Activated CD4-positive, alpha-beta memory T cell treated with anti-CD3 and anti-CD28 coated beads for 36 hours (primary cell): ENCODE results near the gene CCT8. TPM values are rescaled to one million over a fixed set of nuclear protein-coding genes. Genes with fewer than 3 reads are reported as not detected.
A peak's percentile ranks its signal among the peaks of the same experiment; 100 is the strongest.
"Not testable (repeated sequence)": the region's sequence is repeated elsewhere in the genome, so short reads cannot be mapped to it uniquely, and the experiment has no call there.

Experiments used
- CTCF ChIA-PET: fragments of 350-600 bp; sonication (Branson Sonifier 250); formaldehyde crosslinking; loops from one replicate; lab custom pipeline; 2021; ENCODE audit warnings: antibody characterized with exemption, inconsistent platforms; lab: Charles Lee
- POLR2A ChIA-PET: fragments of 350-600 bp; sonication (Branson Sonifier 250); formaldehyde crosslinking; loops from one replicate; lab custom pipeline; 2021; ENCODE audit warnings: antibody characterized with exemption; lab: Charles Lee
- DNase-seq: peaks from one replicate; pipeline ENCODE4 v3.0.0-alpha.2; 2020
- H3K27ac Mint-ChIP-seq: one replicate; pipeline ENCODE4 v1.8.0; 2021; ENCODE audit warnings: mixed read lengths
- H3K27me3 Mint-ChIP-seq: one replicate; pipeline ENCODE4 v1.8.0; 2021; ENCODE audit warnings: mixed read lengths
- H3K36me3 Mint-ChIP-seq: one replicate; pipeline ENCODE4 v1.8.0; 2021; ENCODE audit warnings: mixed read lengths
- H3K4me1 Mint-ChIP-seq: one replicate; pipeline ENCODE4 v1.8.0; 2021; ENCODE audit warnings: low read depth, mixed read lengths
- H3K4me3 Mint-ChIP-seq: one replicate; pipeline ENCODE4 v1.8.0; 2021; ENCODE audit warnings: mild to moderate bottlenecking, mixed read lengths
- H3K9me3 Mint-ChIP-seq: one replicate; pipeline ENCODE4 v1.8.0; 2021; ENCODE audit warnings: mixed read lengths
- intact Hi-C: fragments of 100-400 bp; cut with micrococcal nuclease; formaldehyde crosslinking; loops from one replicate; pipeline ENCODE4 v1.15.1; 2023
- total RNA-seq, 2 experiments: library from RNA; stranded (reverse); gene quantifications; one replicate each; pipeline ENCODE4 v1.2.3, GENCODE V29; 2021

Gene CCT8
- total RNA-seq, 2 experiments from 2014 or later: 431 to 435 TPM

DNA sequence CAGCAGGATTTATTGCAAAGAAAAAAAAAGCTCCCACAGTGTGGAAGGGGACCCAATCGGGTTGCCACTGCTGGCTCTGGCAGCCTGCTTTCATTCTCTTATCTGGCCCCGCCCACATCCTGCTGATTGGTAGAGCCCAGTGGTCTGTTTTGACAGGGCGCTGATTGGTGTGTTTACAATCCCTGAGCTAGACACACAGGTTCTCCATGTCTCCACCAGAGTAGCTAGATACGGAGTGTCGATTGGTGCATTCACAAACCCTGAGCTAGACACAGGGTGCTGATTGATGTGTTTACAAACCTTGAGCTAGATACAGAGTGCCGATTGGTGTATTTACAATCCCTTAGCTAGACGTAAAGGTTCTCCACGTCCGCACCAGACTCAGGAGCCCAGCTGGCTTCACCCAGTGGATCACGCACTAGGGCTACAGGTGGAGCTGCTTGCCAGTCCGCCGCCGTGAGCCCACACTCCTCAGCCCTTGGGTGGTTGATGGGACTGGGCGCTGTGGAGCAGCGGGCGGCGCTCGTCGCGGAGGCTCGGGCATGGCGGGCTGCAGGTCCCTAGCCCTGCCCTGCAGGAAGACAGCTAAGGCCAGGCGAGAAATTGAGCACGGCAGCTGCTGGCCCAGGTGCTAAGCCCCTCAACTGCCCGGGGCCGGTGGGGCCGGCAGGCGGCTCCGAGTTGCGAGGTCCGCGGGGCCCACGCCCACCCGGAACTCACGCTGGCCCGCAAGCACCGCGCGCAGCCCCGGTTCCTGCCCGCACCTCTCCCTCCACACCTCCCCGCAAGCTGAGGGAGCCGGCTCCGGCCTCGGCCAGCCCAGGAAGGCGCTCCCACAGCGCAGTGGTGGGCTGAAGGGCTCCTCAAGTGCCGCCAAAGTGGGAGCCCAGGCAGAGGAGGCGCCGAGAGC lies 3.5 kb upstream of the CCT8 start:
- peaks cover 13% of the 10 kb centered on the region for H3K36me3 Mint-ChIP-seq
- not testable (repeated sequence) for H3K9me3 Mint-ChIP-seq, H3K27me3 Mint-ChIP-seq
- peak overlapping the region; percentile 84 for H3K4me3 Mint-ChIP-seq
- peaks cover 63% of the 10 kb centered on the region for H3K4me1 Mint-ChIP-seq
- peak overlapping the region; percentile 92 for H3K27ac Mint-ChIP-seq
- ChIA-PET POLR2A (interaction anchor here (0.5 to 4.5 kb wide), 9 partner anchors 9 to 294 kb away, joined by 3 to 26 read pairs (median 3); partner anchors contain the start of genes BACH1 and USP16), CTCF (interaction anchor here (1.0 to 2.0 kb wide), 3 partner anchors 16 to 295 kb away, joined by 5 to 9 read pairs (median 6); no protein-coding TSS in a partner anchor)
- DNase-seq: peak; percentile 90
- intact Hi-C loops: loop anchor here (2.0 to 5.0 kb wide), 5 partner anchors 14 to 360 kb away; no protein-coding TSS in a partner anchor

DNA sequence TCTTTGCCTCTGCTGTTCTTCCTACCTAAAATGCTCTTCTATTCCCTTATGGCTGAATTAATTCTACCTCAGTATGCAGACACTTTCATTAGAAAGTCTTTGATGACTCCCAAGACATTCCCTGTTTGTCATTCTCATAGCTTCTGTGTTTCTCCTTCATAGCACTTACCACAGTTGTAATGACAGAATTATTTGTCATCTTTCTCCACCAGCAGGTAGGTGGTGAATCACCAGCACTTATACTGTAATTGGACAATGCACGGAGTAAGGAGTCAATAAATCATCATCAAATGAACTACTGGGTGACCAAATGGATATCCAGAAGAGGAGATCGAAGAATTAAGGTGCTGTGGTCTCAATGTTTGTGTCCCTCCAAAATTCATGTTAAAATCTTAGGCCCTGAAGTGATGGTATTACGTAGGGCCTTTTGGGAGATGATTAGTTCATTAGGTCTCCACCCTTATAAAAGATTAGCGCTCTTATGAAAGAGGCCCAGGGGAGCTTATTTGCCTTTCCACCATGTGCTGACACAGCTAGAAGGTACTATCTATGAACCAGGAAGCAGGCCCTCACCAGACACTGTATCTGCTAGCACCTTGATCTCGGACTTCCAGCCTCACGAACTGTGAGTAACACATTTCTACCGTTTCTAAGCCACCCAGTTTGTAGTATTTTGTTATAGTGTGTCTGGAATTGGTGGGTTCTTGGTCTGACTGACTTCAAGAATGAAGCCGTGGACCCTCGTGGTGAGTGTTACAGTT lies 2.4 kb upstream of the CCT8 start:
- ChIA-PET POLR2A (interaction anchor here (1.2 to 4.5 kb wide), 2 partner anchors 52 to 224 kb away, joined by 5 to 26 read pairs; partner anchors contain the start of genes BACH1 and USP16), CTCF (interaction anchor here (1.9 to 2.5 kb wide), 3 partner anchors 272 to 296 kb away, joined by 6 to 11 read pairs (median 9); no protein-coding TSS in a partner anchor)
- Mint-ChIP-seq H3K27me3 (no peaks in the 10 kb centered on the region), H3K36me3 (peaks cover 18% of the 10 kb centered on the region), H3K4me1 (peaks cover 62% of the 10 kb centered on the region), H3K4me3 (peak overlapping the region; percentile 84), H3K9me3 (no peaks in the 10 kb centered on the region), H3K27ac (peak overlapping the region; percentile 92)
- DNase-seq: no peak
- intact Hi-C loops: loop anchor here (2.0 to 5.0 kb wide), 5 partner anchors 15 to 361 kb away; no protein-coding TSS in a partner anchor

DNA sequence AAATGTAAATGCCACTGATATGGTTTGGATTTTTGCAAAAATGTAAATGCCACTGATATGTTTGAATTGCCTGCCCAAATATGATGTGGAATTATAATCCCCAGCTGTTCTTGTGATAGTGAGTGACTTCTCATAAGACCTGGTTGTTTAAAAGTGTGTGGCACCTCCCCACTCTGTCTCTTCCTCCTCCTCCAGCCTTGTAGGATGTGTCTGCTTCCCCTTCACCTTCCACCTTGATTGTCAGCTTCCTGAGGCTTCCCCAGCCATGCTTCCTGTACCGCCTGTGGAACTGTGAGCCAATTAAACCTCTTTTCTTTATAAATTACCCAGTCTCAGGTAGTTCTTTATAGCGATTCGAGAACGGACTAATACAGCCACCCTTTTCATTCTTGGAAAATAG lies 1.3 kb upstream of the CCT8 start:
- no peaks in the 10 kb centered on the region for H3K27me3 Mint-ChIP-seq
- H3K36me3 Mint-ChIP-seq: peaks cover 18% of the 10 kb centered on the region
- H3K4me1 Mint-ChIP-seq: peaks cover 59% of the 10 kb centered on the region
- no peak for DNase-seq
- intact Hi-C loops: loop anchor here (5.0 kb wide), 5 partner anchors 242 to 363 kb away; no protein-coding TSS in a partner anchor
- H3K4me3 Mint-ChIP-seq: peak overlapping the region; percentile 2
- no peak overlapping the region for H3K27ac Mint-ChIP-seq
- CTCF ChIA-PET: interaction anchor here (1.1 to 2.5 kb wide), 5 partner anchors 50 to 297 kb away, joined by 3 to 11 read pairs (median 5); partner anchors contain the start of genes BACH1, LTN1 and USP16
- POLR2A ChIA-PET: no interaction called here
- no peaks in the 10 kb centered on the region for H3K9me3 Mint-ChIP-seq

DNA sequence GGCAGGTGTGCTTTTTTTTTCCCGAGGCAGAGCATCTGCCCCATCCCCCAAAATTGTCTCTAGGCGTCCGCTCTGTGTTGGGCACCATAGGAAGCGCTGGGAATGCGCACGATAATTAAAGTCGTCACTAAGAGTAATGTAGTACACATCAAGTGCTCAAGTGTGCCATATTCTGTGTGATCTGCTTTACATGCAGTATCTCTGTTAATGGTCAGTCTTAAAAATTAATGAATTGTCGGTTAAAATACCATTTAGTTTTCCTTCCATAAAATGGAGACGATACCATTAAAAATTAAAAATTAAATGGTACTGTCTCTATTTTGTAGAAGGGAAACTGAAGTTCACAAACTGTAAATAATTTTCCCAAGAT lies 544 bp upstream of the CCT8 start:
- CTCF ChIA-PET: interaction anchor here (1.1 to 2.5 kb wide), 7 partner anchors 14 to 298 kb away, joined by 3 to 11 read pairs (median 5); partner anchors contain the start of genes BACH1, LTN1 and USP16
- H3K27ac Mint-ChIP-seq: peak overlapping the region; percentile 97
- no peaks in the 10 kb centered on the region for H3K9me3 Mint-ChIP-seq
- DNase-seq: no peak
- intact Hi-C loops: loop anchor here (5.0 kb wide), 1 partner anchor 242 kb away; no protein-coding TSS in a partner anchor
- no peaks in the 10 kb centered on the region for H3K27me3 Mint-ChIP-seq
- peaks cover 19% of the 10 kb centered on the region for H3K36me3 Mint-ChIP-seq
- POLR2A ChIA-PET: interaction anchor here (0.6 to 1.6 kb wide), 12 partner anchors 8 to 297 kb away, joined by 3 to 20 read pairs (median 3); partner anchors contain the start of genes LTN1, RWDD2B and USP16
- H3K4me1 Mint-ChIP-seq: peaks cover 54% of the 10 kb centered on the region
- peak overlapping the region; percentile 96 for H3K4me3 Mint-ChIP-seq

DNA sequence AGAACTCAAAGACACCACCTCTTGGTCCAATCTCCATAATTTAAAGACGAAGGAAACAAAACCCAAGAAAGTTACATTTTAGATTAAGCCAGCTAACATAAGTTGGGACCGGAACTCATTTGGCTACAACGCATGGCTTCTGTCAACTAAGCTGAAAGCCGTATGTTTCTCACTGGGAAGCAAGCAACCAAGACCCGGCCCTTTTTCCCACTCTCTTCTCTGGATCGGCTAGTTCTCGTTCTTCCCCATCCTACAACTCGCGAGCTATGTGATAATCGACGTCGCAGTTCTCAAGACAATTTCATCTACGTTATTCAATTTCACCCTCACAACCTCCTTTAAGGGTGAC lies 601 bp downstream of the CCT8 start:
- CTCF ChIA-PET: interaction anchor here (0.8 to 2.3 kb wide), 4 partner anchors 15 to 303 kb away, joined by 3 to 6 read pairs (median 4); partner anchors contain the start of gene USP16
- Mint-ChIP-seq H3K9me3 (no peaks in the 10 kb centered on the region), H3K27me3 (no peaks in the 10 kb centered on the region), H3K4me1 (peaks cover 49% of the 10 kb centered on the region), H3K36me3 (peaks cover 28% of the 10 kb centered on the region), H3K27ac (peak overlapping the region; percentile 97), H3K4me3 (peak overlapping the region; percentile 96)
- DNase-seq: no peak
- intact Hi-C loops: loop anchor here (1.0 to 5.0 kb wide), 8 partner anchors 49 to 241 kb away; partner anchors contain the start of gene USP16
- POLR2A ChIA-PET: interaction anchor here (0.9 to 1.6 kb wide), 5 partner anchors 42 to 299 kb away, joined by 3 to 20 read pairs (median 3); partner anchors contain the start of gene USP16

DNA sequence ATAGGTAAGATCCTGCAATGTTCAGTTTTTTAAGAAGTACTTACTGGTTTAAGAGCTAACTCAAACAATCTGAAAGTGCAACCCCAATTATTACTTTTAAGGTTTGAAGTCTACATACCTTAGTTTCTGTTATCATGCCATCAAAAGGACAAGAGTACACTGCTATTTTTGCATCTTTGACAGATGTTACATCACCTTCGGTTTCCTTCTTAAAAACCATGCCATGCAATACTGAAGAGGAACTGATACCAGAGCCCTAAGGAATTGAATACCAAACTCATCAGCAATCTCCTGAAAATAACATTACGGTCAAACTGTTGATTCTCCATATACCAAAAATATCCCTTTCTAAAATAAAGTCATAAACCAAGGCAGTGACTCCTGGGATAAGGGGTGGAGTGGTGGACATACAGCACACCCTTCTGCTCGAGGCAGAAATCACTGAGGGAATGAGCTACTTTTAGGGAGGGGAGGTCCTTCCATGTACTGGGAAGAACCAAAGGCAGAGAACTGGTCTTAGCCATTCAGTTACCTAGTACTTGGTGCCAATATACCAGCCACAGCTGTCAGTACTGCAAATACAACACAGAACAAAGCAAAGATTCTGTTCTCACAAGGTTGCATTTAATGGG lies 8.5 kb downstream of the CCT8 start:
- no peaks in the 10 kb centered on the region for H3K9me3 Mint-ChIP-seq
- no peak overlapping the region for H3K4me3 Mint-ChIP-seq
- no peak overlapping the region for H3K27ac Mint-ChIP-seq
- CTCF ChIA-PET: interaction anchor here (0.9 kb wide), 1 partner anchor 46 kb away, joined by 3 read pairs; no protein-coding TSS in a partner anchor
- no peaks in the 10 kb centered on the region for H3K27me3 Mint-ChIP-seq
- POLR2A ChIA-PET: no interaction called here
- intact Hi-C loops: no loop called here
- DNase-seq: no peak
- H3K4me1 Mint-ChIP-seq: peaks cover 7% of the 10 kb centered on the region
- peaks cover 66% of the 10 kb centered on the region for H3K36me3 Mint-ChIP-seq

DNA sequence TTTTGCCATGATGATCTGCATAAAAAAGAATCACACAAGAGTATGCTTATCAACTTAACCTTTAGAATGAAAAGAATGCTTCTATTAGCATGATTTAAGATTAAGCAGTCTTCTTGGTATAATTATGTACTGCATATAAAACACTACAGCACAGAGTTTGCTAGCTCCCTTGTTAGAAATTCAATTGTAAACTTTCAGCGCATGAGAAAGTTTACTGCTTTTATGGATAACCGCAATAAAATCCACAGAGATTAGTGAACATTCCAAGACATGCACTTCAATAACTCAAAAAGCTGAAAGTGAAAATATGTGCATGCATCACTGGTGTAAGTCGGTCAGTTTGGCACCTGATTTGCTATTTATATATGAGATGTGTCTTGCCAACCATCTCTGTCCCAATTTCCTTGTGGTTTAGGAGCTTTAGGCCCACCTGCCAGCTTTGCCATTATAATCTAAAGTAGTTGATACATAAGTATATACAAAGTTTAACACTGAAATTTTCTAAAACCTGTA lies 16.9 kb downstream of the CCT8 start:
- peaks cover 46% of the 10 kb centered on the region for H3K36me3 Mint-ChIP-seq
- ChIA-PET POLR2A (no interaction called here), CTCF (interaction anchor here (1.1 kb wide), 1 partner anchor 10 kb away, joined by 3 read pairs; no protein-coding TSS in a partner anchor)
- intact Hi-C loops: no loop called here
- no peak overlapping the region for H3K27ac Mint-ChIP-seq
- no peaks in the 10 kb centered on the region for H3K4me1 Mint-ChIP-seq
- H3K4me3 Mint-ChIP-seq: no peak overlapping the region
- no peaks in the 10 kb centered on the region for H3K27me3 Mint-ChIP-seq
- no peak for DNase-seq
- no peaks in the 10 kb centered on the region for H3K9me3 Mint-ChIP-seq

DNA sequence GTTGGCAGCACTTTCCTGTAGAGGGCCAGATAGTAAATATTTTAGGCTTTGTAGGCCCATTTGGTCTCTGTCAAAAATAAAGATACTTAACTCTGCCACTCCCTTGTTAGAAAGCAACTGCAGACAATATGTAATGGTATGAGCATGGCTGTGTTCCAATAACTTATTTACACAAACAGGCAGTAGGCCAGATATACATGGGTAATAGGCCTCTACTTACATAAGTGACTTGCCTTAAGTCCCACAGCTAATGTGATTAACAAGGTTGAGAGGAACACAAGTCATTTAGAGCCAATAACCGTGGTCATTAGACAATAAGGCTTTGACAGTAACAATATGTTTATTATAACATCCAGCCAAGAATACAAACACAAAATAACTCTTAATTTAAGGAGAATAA lies 17.4 kb downstream of the CCT8 start:
- intact Hi-C loops: no loop called here
- POLR2A ChIA-PET: no interaction called here
- CTCF ChIA-PET: interaction anchor here (1.1 kb wide), 1 partner anchor 11 kb away, joined by 3 read pairs; no protein-coding TSS in a partner anchor

DNA sequence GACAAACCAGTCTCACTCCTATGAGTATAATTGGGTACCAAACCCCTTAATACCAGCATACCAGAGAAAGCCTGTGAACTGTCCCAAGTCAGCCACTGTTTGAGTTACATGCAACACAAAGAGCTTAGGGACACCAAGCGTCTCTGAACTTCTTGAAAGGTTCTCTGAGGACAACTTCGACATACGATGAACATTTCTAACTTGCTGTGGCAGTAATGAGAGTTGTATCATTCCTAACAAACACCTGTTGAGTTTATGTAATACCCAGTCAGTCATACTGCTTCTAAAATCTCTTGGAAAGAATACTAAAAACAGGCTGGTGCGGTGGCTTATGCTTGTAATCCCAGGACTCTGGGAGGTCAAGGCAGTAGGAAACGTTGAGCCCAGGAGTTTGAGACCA lies 18.4 kb downstream of the CCT8 start:
- Mint-ChIP-seq H3K9me3 (no peaks in the 10 kb centered on the region), H3K27me3 (no peaks in the 10 kb centered on the region), H3K4me1 (no peaks in the 10 kb centered on the region), H3K36me3 (peaks cover 39% of the 10 kb centered on the region), H3K27ac (peak overlapping the region; percentile 21), H3K4me3 (no peak overlapping the region)
- POLR2A ChIA-PET: no interaction called here
- no peak for DNase-seq
- intact Hi-C loops: no loop called here
- CTCF ChIA-PET: no interaction called here

More for the DNA sequence above, 17.4 kb downstream of the CCT8 start:
- no peaks in the 10 kb centered on the region for H3K27me3 Mint-ChIP-seq
- no peaks in the 10 kb centered on the region for H3K9me3 Mint-ChIP-seq
- H3K4me1 Mint-ChIP-seq: no peaks in the 10 kb centered on the region
- DNase-seq: no peak
- H3K27ac Mint-ChIP-seq: no peak overlapping the region
- no peak overlapping the region for H3K4me3 Mint-ChIP-seq
- H3K36me3 Mint-ChIP-seq: peaks cover 41% of the 10 kb centered on the region

DNA sequence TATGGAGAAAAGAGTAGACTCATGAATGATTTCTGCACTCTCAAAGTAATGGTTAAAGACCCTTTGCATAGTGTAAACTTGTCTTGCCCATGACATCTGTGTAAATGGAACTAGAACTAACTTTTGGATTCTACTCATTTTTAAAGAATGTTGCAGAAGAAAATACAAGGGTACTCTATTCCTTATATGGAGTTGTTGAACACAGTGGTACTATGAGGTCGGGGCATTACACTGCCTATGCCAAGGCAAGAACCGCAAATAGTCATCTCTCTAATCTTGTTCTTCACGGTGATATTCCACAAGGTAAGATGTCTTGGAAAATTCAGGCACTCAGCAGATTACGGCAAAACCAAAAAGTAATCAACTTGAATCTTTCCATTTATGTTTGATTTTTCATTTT lies 19.8 kb downstream of the CCT8 start:
- Mint-ChIP-seq H3K27me3 (no peaks in the 10 kb centered on the region), H3K4me1 (no peaks in the 10 kb centered on the region), H3K4me3 (no peak overlapping the region), H3K27ac (peak overlapping the region; percentile 64), H3K36me3 (peaks cover 39% of the 10 kb centered on the region), H3K9me3 (no peaks in the 10 kb centered on the region)
- ChIA-PET POLR2A (no interaction called here), CTCF (no interaction called here)
- intact Hi-C loops: no loop called here
- DNase-seq: no peak
